ENCODE data around the gene GCK. TPM values are rescaled to one million over a fixed set of nuclear protein-coding genes. Genes with fewer than 3 reads are reported as not detected.

The GCK gene
- total RNA-seq, 1 donor from 2014 or later, result 43.9 TPM

- peaks cover 1% of the 10 kb centered on the region for H3K9me3 Mint-ChIP-seq (ENCODE audit: unreplicated experiment)
- peak; percentile 22 for DNase-seq
- peaks cover 21% of the 10 kb centered on the region for H3K4me1 Mint-ChIP-seq (ENCODE audit: low read depth, unreplicated experiment)
- no peak for TF ChIP-seq CTCF (IDR thresholded peaks at IDR 0.05; ENCODE audit: partially characterized antibody, unreplicated experiment)
- H3K36me3 Mint-ChIP-seq (ENCODE audit: unreplicated experiment), result no peaks in the 10 kb centered on the region
- H3K4me3 Mint-ChIP-seq (ENCODE audit: unreplicated experiment), result no peak overlapping the region
- peaks cover 3% of the 10 kb centered on the region for H3K27me3 Mint-ChIP-seq (ENCODE audit: unreplicated experiment)
- H3K27ac Mint-ChIP-seq (ENCODE audit: unreplicated experiment), result no peak overlapping the region
These were observed 37.1 kb upstream of the GCK start for GRCh38 chr7:44226396-44226753.

GRCh38 chr7:44225566-44226395, 36.5 kb upstream of the GCK start:
- Mint-ChIP-seq H3K4me1 (ENCODE audit: low read depth, unreplicated experiment) (peaks cover 21% of the 10 kb centered on the region), H3K9me3 (ENCODE audit: unreplicated experiment) (peaks cover 1% of the 10 kb centered on the region), H3K27ac (ENCODE audit: unreplicated experiment) (no peak overlapping the region), H3K27me3 (ENCODE audit: unreplicated experiment) (peaks cover 5% of the 10 kb centered on the region), H3K36me3 (ENCODE audit: unreplicated experiment) (no peaks in the 10 kb centered on the region), H3K4me3 (ENCODE audit: unreplicated experiment) (no peak overlapping the region)
- peak; percentile 49 for DNase-seq
- no peak for TF ChIP-seq CTCF (IDR thresholded peaks at IDR 0.05; ENCODE audit: partially characterized antibody, unreplicated experiment)

DNA sequence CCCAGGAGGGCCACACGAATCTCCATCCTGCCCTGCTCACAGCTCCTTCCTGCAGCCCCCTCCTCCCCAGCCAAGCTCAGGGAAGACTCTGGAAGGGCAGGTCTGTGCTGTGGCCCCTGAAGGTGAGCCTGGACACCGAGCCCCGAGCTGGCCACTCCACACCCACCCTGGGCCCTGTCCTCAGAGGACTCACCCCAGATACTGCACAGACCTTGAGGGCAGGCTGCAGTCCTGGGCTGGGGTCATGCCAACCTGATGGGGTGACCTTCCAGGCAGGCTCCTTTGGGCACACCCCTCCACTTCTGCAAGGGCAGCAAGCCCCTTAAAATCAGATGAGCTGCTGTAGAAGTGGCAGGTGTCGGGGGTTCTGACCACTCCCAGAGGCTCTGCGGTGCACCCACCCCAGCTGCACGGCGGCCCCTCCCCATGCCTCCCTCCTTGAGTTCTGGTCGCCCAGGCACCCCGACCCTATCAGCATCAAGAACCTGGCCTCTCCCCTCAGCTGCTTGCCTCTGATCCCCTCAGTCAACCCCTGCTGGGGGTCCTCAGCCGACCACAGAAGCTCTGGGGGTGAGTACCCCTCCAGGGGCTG, 35.8 kb upstream of the GCK start:
- no peaks in the 10 kb centered on the region for H3K36me3 Mint-ChIP-seq (ENCODE audit: unreplicated experiment)
- peaks cover 1% of the 10 kb centered on the region for H3K9me3 Mint-ChIP-seq (ENCODE audit: unreplicated experiment)
- H3K4me1 Mint-ChIP-seq (ENCODE audit: low read depth, unreplicated experiment), result peaks cover 21% of the 10 kb centered on the region
- H3K27ac Mint-ChIP-seq (ENCODE audit: unreplicated experiment), result no peak overlapping the region
- no peak for TF ChIP-seq CTCF (IDR thresholded peaks at IDR 0.05; ENCODE audit: partially characterized antibody, unreplicated experiment)
- peak; percentile 16 for DNase-seq
- H3K27me3 Mint-ChIP-seq (ENCODE audit: unreplicated experiment), result peaks cover 5% of the 10 kb centered on the region
- H3K4me3 Mint-ChIP-seq (ENCODE audit: unreplicated experiment), result no peak overlapping the region

- no peak overlapping the region for H3K4me3 Mint-ChIP-seq (ENCODE audit: unreplicated experiment)
- peak; percentile 20 for DNase-seq
- no peaks in the 10 kb centered on the region for H3K36me3 Mint-ChIP-seq (ENCODE audit: unreplicated experiment)
- TF ChIP-seq CTCF (IDR thresholded peaks at IDR 0.05; ENCODE audit: partially characterized antibody, unreplicated experiment), result no peak
- peaks cover 21% of the 10 kb centered on the region for H3K4me1 Mint-ChIP-seq (ENCODE audit: low read depth, unreplicated experiment)
- H3K9me3 Mint-ChIP-seq (ENCODE audit: unreplicated experiment), result peaks cover 1% of the 10 kb centered on the region
- H3K27me3 Mint-ChIP-seq (ENCODE audit: unreplicated experiment), result peaks cover 5% of the 10 kb centered on the region
- peak overlapping the region; percentile 35 for H3K27ac Mint-ChIP-seq (ENCODE audit: unreplicated experiment)
These were observed 35.1 kb upstream of the GCK start for GRCh38 chr7:44224080-44224973.

Data from glutamatergic neuron (in vitro differentiated cells).